ENCODE measurements around the gene CYP3A7. TPM values are rescaled to one million over a fixed set of nuclear protein-coding genes. Genes with fewer than 3 reads are reported as not detected.
A peak's percentile ranks its signal among the peaks of the same experiment; 100 is the strongest.
"Not testable (repeated sequence)": the region's sequence is repeated elsewhere in the genome, so short reads cannot be mapped to it uniquely, and the experiment has no call there.

The CYP3A7 gene
- total RNA-seq, 1 experiment from 2014 or later = not detected

- no peak for DNase-seq (ENCODE audit: low read depth)
- in situ Hi-C loops (cut with HindIII; ENCODE audit: low pct_unique_long_range_greater_than_20kb, low sequenced_read_pairs) = no loop called here
Observed at GRCh38 chr7:99685129-99685758, 49.8 kb downstream of the CYP3A7 start.

- in situ Hi-C loops (cut with HindIII; ENCODE audit: low pct_unique_long_range_greater_than_20kb, low sequenced_read_pairs) = no loop called here
- peak; percentile 81 for DNase-seq (ENCODE audit: low read depth)
Observed at GRCh38 chr7:99679400-99680191, 55.4 kb downstream of the CYP3A7 start, which contains the start of gene CYP3A5. TSS of gene CYP3A5 (minus strand) at chr7:99679996. CDS start at chr7:99679896, 100 bp downstream.

- DNase-seq (ENCODE audit: low read depth) = peak; percentile 94
- in situ Hi-C loops (cut with HindIII; ENCODE audit: low pct_unique_long_range_greater_than_20kb, low sequenced_read_pairs) = no loop called here
Observed at GRCh38 chr7:99679032-99679399, 56.0 kb downstream of the CYP3A7 start.

- in situ Hi-C loops (cut with HindIII; ENCODE audit: low pct_unique_long_range_greater_than_20kb, low sequenced_read_pairs) = no loop called here
- no peak for DNase-seq (ENCODE audit: low read depth)
Observed at GRCh38 chr7:99677648-99678045, 57.3 kb downstream of the CYP3A7 start.

DNA sequence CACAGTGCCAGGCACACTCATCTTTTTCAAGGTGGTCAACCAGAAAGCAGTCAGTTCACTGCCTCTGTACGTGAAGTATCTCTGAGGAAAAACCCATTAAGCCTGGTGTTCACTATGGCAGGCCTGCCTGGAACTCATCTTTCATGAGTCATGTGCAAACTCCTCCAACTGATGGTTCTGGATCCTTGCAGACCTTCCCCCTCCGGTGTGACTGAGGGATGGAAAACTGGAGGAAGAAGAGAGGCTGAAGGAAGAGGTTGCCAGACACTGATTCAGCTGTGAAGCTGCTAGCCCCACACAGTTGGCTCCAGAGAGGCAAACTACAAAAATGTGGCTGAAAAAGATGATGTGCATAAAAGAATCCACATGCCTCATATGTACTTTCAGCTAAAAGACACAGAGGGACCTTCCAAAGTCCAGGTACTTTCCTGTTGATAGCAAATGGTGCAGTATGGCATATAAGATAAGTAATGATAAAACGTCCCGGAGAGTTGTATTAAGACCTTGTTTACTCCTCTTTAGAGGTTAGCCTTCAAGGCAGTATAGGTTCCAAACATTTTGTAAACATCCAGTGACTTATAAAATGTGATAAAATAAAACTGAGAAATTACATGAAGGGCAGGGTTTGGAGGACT, 57.9 kb downstream of the CYP3A7 start:
- DNase-seq (ENCODE audit: low read depth) = no peak
- in situ Hi-C loops (cut with HindIII; ENCODE audit: low pct_unique_long_range_greater_than_20kb, low sequenced_read_pairs) = no loop called here

DNA sequence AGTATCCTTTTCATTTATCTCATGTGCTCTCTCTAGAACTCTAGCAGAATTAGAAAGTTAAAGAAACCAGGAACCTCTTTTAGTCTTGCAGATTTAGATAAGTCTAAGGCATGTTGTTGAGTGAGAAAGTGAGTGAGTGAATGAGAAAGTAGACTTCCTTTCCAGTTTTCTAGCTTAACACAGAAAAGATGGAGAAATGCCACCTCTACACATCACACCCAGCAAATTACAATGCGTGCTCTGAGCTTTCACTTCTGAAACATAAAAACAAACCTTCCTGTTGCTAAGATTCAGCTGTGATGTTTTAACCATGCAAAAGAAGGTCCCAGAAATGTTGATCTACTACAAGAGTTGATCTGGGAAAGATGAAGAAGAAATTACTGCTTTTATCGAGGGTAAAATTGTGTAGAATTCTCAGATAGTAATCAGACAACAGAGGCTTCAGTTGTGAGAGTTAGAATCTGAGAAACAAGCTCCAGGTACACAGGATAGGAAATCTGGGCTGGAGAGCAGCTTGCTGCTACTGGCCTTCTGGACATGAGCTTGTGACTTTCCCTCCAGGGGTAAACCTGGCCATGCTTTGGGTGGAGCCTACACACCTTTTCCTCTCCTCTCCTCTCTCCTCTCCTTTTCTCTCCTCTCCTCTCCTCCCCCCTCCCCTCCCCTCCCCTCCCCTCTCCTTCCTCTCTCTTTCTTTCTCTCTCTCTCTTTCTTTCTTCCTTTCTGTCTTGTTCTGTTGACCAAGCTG, 59.8 kb downstream of the CYP3A7 start:
- in situ Hi-C loops (cut with HindIII; ENCODE audit: low pct_unique_long_range_greater_than_20kb, low sequenced_read_pairs) = no loop called here
- no peak for DNase-seq (ENCODE audit: low read depth)

DNA sequence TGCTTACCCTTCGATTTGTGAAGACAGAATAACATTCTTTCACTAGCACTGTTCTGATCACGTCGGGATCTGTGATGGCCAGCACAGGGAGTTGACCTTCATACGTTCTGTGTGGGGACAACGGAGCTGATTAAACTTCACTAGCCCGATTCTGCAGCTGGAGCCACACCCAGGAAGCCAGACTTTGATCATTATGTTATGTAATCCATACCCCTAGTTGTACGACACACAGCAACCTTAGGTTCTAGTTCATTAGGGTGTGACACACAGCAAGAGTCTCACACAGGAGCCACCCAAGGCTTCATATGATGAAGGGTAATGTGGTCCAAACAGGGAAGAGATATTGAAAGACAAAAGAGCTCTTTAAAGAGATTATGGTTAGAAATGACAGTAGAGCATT, 62.4 kb downstream of the CYP3A7 start:
- no peak for DNase-seq (ENCODE audit: low read depth)

DNA sequence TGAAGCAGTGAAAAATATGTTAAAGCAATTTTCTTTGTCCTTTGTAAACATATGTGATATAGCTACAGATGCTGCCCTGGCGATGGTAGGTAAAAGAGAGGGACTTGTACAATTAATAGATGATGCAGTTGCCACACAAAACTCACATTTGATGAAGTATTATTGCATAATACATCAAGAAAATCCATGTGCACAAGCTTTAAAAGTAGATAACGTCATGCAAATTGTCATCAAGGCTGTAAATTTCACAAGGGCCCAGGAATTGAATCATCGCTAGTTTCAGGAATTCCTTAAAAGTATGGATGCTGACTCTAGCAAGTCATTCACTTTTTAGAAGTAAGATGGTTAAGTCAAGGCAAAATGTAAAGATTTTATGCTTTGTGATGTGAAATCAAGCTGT, 65.2 kb downstream of the CYP3A7 start:
- no peak for DNase-seq (ENCODE audit: low read depth)
- in situ Hi-C loops (cut with HindIII; ENCODE audit: low pct_unique_long_range_greater_than_20kb, low sequenced_read_pairs) = no loop called here

More for the DNA sequence above, 62.4 kb downstream of the CYP3A7 start:
- in situ Hi-C loops (cut with HindIII; ENCODE audit: low pct_unique_long_range_greater_than_20kb, low sequenced_read_pairs) = no loop called here

GRCh38 chr7:99668541-99668940, 66.5 kb downstream of the CYP3A7 start:
- in situ Hi-C loops (cut with HindIII; ENCODE audit: low pct_unique_long_range_greater_than_20kb, low sequenced_read_pairs) = no loop called here
- no peak for DNase-seq (ENCODE audit: low read depth)

DNA sequence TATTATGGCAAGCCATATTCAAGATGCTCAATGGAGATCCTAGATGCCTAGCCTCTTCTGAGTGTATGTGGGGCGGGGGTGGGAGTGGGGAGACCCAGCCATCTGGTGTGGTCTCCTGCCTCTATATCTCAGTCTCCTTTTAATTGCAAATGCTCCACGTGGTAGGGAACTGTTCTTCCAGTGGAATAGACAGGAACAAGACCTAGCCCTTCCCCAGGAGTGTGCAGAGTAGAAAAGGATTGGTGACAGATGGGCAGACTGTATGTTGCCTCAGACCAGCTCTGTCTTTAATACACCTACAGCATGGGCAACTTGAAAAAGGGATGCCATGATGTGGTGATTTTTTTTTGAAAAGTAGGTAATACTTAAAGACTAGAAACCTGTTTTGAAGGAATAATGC, 67.8 kb downstream of the CYP3A7 start:
- in situ Hi-C loops (cut with HindIII; ENCODE audit: low pct_unique_long_range_greater_than_20kb, low sequenced_read_pairs) = no loop called here
- DNase-seq (ENCODE audit: low read depth) = no peak

DNA sequence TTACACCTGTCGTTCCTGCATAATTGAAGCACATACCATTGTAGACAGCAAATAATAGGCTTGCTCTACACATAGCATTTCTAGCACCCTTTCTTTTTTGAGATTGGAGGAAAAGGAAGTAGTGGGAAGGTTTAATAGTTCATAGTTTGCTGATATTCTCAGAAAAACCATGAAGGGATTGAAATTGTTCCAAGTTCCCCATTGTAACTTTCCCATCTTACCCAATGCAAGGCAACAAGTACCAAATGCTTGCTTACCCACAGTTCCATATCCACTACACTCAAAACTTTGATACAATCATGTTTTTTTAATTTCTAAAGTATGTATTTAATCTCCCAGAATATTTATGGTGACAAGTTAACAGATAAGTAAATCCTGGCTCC, 69.0 kb downstream of the CYP3A7 start:
- no peak for DNase-seq (ENCODE audit: low read depth)
- in situ Hi-C loops (cut with HindIII; ENCODE audit: low pct_unique_long_range_greater_than_20kb, low sequenced_read_pairs) = no loop called here

GRCh38 chr7:99665312-99666012, 69.5 kb downstream of the CYP3A7 start:
- DNase-seq (ENCODE audit: low read depth) = no peak
- in situ Hi-C loops (cut with HindIII; ENCODE audit: low pct_unique_long_range_greater_than_20kb, low sequenced_read_pairs) = no loop called here

DNA sequence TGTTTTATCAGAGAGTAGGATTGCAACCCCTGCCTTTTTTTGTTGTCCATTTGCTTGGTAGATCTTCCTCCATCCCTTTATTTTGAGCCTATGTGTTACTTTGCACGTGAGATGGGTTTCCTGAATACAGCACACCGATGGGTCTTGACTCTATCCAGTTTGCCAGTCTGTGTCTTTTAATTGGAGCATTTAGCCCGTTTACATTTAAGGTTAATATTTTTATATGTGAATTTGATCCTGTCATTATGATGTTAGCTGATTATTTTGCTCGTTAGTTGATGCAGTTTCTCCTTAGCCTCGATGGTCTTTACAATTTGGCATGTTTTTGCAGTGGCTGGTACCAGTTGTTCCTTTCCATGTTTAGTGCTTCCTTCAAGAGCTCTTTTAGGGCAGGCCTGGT, 77.1 kb downstream of the CYP3A7 start:
- in situ Hi-C loops (cut with HindIII; ENCODE audit: low pct_unique_long_range_greater_than_20kb, low sequenced_read_pairs); DNase-seq (ENCODE audit: low read depth): not testable (repeated sequence)

Other genes with a start within 250 kb of the CYP3A7 start
- gene ZNF394, start 234.9 kb downstream of the CYP3A7 start, total RNA-seq (2014; rRNA removed; shearing (Covaris generic); ENCODE audit: low replicate concordance) = 11.9 and 17.8 TPM in 2 replicates
- 5.3 and 6.7 TPM in 2 replicates for gene ZKSCAN5, start 230.5 kb downstream of the CYP3A7 start, total RNA-seq (2014; rRNA removed; shearing (Covaris generic); ENCODE audit: low replicate concordance)
- gene FAM200A, start 183.1 kb downstream of the CYP3A7 start, total RNA-seq (2014; rRNA removed; shearing (Covaris generic); ENCODE audit: low replicate concordance) = 1.8 and 4.1 TPM in 2 replicates
- 10.7 and 20.9 TPM in 2 replicates for gene ZNF655, start 176.6 kb downstream of the CYP3A7 start, total RNA-seq (2014; rRNA removed; shearing (Covaris generic); ENCODE audit: low replicate concordance)
- gene TMEM225B, start 136.9 kb downstream of the CYP3A7 start, total RNA-seq (2014; rRNA removed; shearing (Covaris generic); ENCODE audit: low replicate concordance) = not detected in 2 replicates
- 5.3 and 11.8 TPM in 2 replicates for gene ZSCAN25, start 118.2 kb downstream of the CYP3A7 start, total RNA-seq (2014; rRNA removed; shearing (Covaris generic); ENCODE audit: low replicate concordance)
- gene CYP3A5, start 55.2 kb downstream of the CYP3A7 start, total RNA-seq (2014; rRNA removed; shearing (Covaris generic); ENCODE audit: low replicate concordance) = 0.49 and 6.0 TPM in 2 replicates
- gene CYP3A4, start 49.0 kb upstream of the CYP3A7 start, total RNA-seq (2014; rRNA removed; shearing (Covaris generic); ENCODE audit: low replicate concordance) = not detected in 2 replicates
- gene CYP3A43, start 92.8 kb upstream of the CYP3A7 start, total RNA-seq (2014; rRNA removed; shearing (Covaris generic); ENCODE audit: low replicate concordance) = not detected in 2 replicates
- gene OR2AE1, start 141.8 kb upstream of the CYP3A7 start, total RNA-seq (2014; rRNA removed; shearing (Covaris generic); ENCODE audit: low replicate concordance) = not detected in 2 replicates
- 15.5 and 19.3 TPM in 2 replicates for gene TRIM4, start 184.3 kb upstream of the CYP3A7 start, total RNA-seq (2014; rRNA removed; shearing (Covaris generic); ENCODE audit: low replicate concordance)
- not detected in 2 replicates for gene GJC3, start 194.4 kb upstream of the CYP3A7 start, total RNA-seq (2014; rRNA removed; shearing (Covaris generic); ENCODE audit: low replicate concordance)
- gene AZGP1, start 240.8 kb upstream of the CYP3A7 start, total RNA-seq (2014; rRNA removed; shearing (Covaris generic); ENCODE audit: low replicate concordance) = 1.1 TPM in 1 of 2 replicates, not detected in the other